Measurements from ENCODE around the gene ARSH.
A peak's percentile ranks its signal among the peaks of the same experiment; 100 is the strongest.
"Not testable (repeated sequence)": the region's sequence is repeated elsewhere in the genome, so short reads cannot be mapped to it uniquely, and the experiment has no call there.

ARSH gene

DNA sequence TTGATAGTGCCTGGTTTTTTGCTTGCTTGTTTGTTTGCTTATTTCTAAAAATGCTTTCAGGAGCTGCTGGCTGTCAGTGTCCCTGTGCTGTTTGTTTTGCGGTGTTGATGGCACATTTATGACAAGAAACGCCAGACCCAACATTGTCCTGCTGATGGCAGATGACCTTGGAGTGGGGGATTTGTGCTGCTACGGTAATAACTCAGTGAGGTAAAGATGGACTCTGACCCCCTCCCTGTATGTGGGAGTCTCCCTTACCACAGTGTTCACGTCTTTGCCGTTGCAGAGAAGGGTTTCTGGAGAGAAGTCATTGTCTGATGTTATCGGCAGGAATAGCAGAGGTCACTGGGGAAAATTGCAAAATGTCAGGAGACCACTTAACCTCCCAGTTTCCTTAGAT, at the start of gene ARSH:
Gene ARSH (plus strand): TSS at position 52 of the 400 bp plus-strand sequence. CDS start 67 bp downstream, at position 119.
- no peak for DNase-seq
- in situ Hi-C loops (cut with MboI; ENCODE audit: low pct_unique_long_range_greater_than_20kb, low sequenced_read_pairs): no loop called here

GRCh38 chrX:2958199-2958598, 48.1 kb upstream of the ARSH start:
- DNase-seq: no peak
- in situ Hi-C loops (cut with MboI; ENCODE audit: low pct_unique_long_range_greater_than_20kb, low sequenced_read_pairs): no loop called here

DNA sequence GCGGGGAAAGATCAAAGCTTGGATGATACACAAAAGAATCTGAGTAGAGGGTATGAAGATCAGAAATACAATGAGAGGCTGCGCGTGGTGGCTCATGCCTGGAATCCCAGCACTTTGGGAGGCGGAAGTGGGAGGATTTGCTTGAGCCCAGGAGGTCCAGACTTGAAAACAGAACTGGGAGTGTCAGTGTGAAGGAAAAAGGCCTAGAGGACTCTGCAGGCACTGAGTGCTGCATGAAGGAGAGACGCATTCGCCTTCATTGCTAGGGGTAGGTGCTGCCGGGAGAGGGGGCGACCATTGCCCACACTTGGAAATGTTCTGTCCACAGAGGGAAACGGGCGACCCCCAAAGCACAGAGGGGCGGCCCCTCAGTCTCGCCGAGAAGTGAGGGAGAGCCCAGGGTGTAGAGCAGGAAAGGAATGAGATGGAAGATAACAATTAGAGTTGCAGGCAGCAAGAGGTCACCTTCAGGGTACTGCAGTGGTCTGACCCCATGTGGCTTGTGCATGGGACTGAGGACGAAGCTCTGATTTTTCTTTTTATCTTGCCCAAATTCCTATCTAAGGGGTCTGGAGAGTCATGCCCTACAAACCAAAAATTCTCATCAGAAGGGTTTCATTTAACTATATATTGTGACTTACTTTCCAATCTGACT, 45.4 kb upstream of the ARSH start:
- no peak for DNase-seq
- in situ Hi-C loops (cut with MboI; ENCODE audit: low pct_unique_long_range_greater_than_20kb, low sequenced_read_pairs): no loop called here

DNA sequence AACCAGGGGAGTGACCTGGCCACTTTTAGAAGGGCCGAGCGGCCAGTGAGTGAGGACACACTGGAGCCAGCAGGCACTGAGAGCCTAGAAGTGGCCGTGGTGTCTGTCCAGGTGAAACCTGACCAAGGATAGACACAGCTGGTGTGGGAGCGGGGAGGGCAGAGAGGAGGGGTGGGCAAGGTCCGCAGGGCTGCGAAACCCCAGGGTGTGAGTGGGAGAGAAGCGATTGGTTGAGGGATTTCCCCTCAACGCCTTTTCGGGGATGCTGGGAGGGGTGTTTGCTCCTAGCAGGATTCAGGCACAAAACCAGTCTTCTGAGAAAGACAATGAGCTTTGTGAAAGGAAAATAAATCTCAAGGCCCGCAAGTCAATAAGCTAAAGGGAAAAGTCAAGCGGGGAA, 44.0 kb upstream of the ARSH start:
- no peak for DNase-seq
- in situ Hi-C loops (cut with MboI; ENCODE audit: low pct_unique_long_range_greater_than_20kb, low sequenced_read_pairs): no loop called here

GRCh38 chrX:2963449-2963848, 42.9 kb upstream of the ARSH start:
- in situ Hi-C loops (cut with MboI; ENCODE audit: low pct_unique_long_range_greater_than_20kb, low sequenced_read_pairs); DNase-seq: not testable (repeated sequence)

- not testable (repeated sequence) for DNase-seq
These were observed 42.2 kb upstream of the ARSH start for GRCh38 chrX:2963992-2964794.

GRCh38 chrX:2965965-2966364, 40.4 kb upstream of the ARSH start:
- in situ Hi-C loops (cut with MboI; ENCODE audit: low pct_unique_long_range_greater_than_20kb, low sequenced_read_pairs): no loop called here
- DNase-seq: peak; percentile 20

More at GRCh38 chrX:2963992-2964794, 42.2 kb upstream of the ARSH start:
- in situ Hi-C loops (cut with MboI; ENCODE audit: low pct_unique_long_range_greater_than_20kb, low sequenced_read_pairs): not testable (repeated sequence)

GRCh38 chrX:2967012-2967411, 39.3 kb upstream of the ARSH start:
- DNase-seq: no peak
- in situ Hi-C loops (cut with MboI; ENCODE audit: low pct_unique_long_range_greater_than_20kb, low sequenced_read_pairs): no loop called here

- in situ Hi-C loops (cut with MboI; ENCODE audit: low pct_unique_long_range_greater_than_20kb, low sequenced_read_pairs): no loop called here
- no peak for DNase-seq
These were observed 38.8 kb upstream of the ARSH start for GRCh38 chrX:2967584-2967983.

- in situ Hi-C loops (cut with MboI; ENCODE audit: low pct_unique_long_range_greater_than_20kb, low sequenced_read_pairs): no loop called here
- DNase-seq: no peak
These were observed 38.1 kb upstream of the ARSH start for GRCh38 chrX:2967998-2968909.

DNA sequence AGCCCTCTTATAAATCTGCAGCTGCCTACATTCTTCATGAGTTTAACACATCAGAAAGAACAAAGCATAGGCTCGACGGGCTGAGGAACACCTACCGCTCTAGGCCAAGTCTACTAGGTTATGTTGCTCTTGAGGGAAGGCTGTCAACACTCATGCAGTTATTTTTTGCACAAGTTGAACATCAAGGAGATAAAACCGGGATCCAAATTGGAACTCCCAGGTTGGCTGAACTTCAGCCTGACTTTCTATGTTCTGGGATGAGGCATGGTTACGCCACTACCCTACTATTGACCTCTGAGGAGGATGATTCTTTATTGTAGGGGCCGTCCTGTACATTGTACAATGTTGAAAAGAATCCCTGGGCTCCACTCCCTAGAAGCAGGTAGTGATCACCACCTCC, 37.3 kb upstream of the ARSH start:
- DNase-seq: no peak
- in situ Hi-C loops (cut with MboI; ENCODE audit: low pct_unique_long_range_greater_than_20kb, low sequenced_read_pairs): no loop called here

GRCh38 chrX:2972391-2972790, 34.0 kb upstream of the ARSH start:
- no peak for DNase-seq
- in situ Hi-C loops (cut with MboI; ENCODE audit: low pct_unique_long_range_greater_than_20kb, low sequenced_read_pairs): no loop called here

DNA sequence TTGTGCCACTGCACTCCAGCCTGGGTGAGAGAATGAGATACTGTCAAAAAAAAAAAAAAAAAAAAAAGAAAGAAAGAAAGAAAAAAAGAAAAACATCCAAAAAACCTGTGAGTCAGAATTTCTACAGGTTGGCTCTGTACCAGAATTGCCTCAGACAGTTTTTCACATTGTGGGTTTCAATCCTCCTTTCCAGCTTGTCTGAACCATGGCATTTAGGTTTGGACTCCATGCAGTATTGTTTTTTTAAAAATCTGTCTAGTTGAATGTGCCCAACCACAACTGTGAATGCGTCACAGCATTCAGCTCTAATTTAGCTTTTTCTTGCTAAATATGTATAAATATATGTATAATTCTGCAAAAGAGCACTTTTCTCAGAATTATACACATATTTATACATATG, 31.4 kb upstream of the ARSH start:
- in situ Hi-C loops (cut with MboI; ENCODE audit: low pct_unique_long_range_greater_than_20kb, low sequenced_read_pairs): no loop called here
- no peak for DNase-seq

DNA sequence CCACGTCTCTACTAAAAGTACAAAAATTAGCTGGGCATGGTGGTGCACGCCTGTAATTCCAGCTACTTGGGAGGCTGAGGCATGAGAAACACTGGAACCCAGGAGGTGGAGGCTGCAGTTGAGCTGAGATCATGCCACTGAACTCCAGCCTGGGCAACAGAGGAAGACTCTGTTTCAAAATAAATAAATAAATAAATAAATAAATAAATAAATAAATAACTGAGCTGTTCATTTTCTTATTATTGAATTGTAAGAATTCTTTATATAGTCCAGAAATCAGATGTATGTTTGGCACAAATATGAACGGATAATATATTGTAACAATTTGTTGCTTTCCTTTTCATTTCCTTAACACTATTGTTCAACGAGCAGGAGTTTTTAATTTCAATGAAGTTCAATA, 27.7 kb upstream of the ARSH start:
- in situ Hi-C loops (cut with MboI; ENCODE audit: low pct_unique_long_range_greater_than_20kb, low sequenced_read_pairs); DNase-seq: not testable (repeated sequence)

DNA sequence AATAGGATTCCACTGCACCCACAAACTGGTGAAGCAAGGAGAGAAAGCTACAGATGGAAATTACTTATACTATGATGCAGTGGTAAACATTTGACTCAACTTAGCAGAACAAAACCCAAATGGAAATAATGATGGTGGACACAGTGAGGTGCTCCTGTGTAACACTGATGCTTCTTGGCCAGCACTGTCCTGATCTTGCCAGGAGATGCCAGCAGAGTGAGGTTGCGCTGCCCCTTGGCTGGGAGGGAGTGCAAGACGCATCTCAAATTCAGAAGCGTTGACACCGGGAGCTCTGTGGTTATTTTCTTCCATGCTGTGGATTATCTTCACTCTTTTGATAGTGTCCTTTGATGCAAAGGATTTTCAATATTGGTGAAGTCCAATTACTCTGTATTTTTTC, 22.0 kb upstream of the ARSH start:
- in situ Hi-C loops (cut with MboI; ENCODE audit: low pct_unique_long_range_greater_than_20kb, low sequenced_read_pairs): no loop called here
- DNase-seq: no peak

DNA sequence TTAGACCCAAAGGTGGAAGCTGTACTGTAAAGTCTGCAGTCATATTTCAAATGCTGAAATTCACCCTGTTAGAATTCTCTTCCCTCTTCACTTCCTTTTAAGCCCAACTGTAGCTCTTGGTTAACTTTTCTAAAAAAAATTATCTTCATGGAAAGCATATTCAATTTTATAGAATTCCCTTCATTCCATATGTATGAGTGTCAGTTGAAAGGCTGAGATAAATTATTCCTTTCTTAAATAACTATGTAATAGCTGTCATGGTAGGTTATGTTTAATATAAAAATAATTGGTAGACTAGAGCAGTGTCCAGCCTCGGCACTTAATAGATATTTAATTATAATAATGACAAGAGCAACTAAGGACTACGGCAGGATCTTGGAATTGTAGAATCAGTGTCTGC, 16.8 kb upstream of the ARSH start:
- in situ Hi-C loops (cut with MboI; ENCODE audit: low pct_unique_long_range_greater_than_20kb, low sequenced_read_pairs): no loop called here
- DNase-seq: no peak

- in situ Hi-C loops (cut with MboI; ENCODE audit: low pct_unique_long_range_greater_than_20kb, low sequenced_read_pairs): no loop called here
- no peak for DNase-seq
These were observed 4.2 kb downstream of the ARSH start for GRCh38 chrX:3010532-3010931.

GRCh38 chrX:3017492-3017891, 11.1 kb downstream of the ARSH start:
- in situ Hi-C loops (cut with MboI; ENCODE audit: low pct_unique_long_range_greater_than_20kb, low sequenced_read_pairs): no loop called here
- no peak for DNase-seq

GRCh38 chrX:3024176-3024575, 17.8 kb downstream of the ARSH start:
- in situ Hi-C loops (cut with MboI; ENCODE audit: low pct_unique_long_range_greater_than_20kb, low sequenced_read_pairs): no loop called here
- DNase-seq: no peak
